ENCODE measurements around the gene PLEKHB1. TPM values are rescaled to one million over a fixed set of nuclear protein-coding genes. Genes with fewer than 3 reads are reported as not detected.

The PLEKHB1 gene
- total and polyA plus RNA-seq, 10 of the 15 experiments (the other 5 are each of a cell fraction or from before 2014, with no cell fraction given), result 0.58 to 2.6 (median 1.5) TPM; not detected in 1

GRCh38 chr11:73653996-73654395 is 7.6 kb downstream of the PLEKHB1 start:
- no peak for ATAC-seq
- Histone ChIP-seq H3K4me2 (ENCODE audit: control insufficient read depth, insufficient read depth) (no peak overlapping the region), H3K36me3 (ENCODE audit: control insufficient read depth in 2 of 2, insufficient read depth in 2 of 2, low read length in 1 of 2) (no peaks in the 10 kb centered on the region), H3K27ac (ENCODE audit: control insufficient read depth, insufficient read depth) (no peak overlapping the region), H3K4me1 (ENCODE audit: control insufficient read depth, insufficient read depth, low read length) (no peaks in the 10 kb centered on the region), H3K79me2 (ENCODE audit: control insufficient read depth, insufficient read depth, low read length) (no peaks in the 10 kb centered on the region), H3K4me3 (no peak overlapping the region), H2AFZ (ENCODE audit: control insufficient read depth, low read depth, low read length) (no peak overlapping the region), H3K27me3 (replicated peaks in 1 of 2; ENCODE audit: control insufficient read depth in 2 of 2, insufficient read depth in 2 of 2, low read length in 1 of 2) (no peaks in the 10 kb centered on the region), H3K9ac (ENCODE audit: control insufficient read depth, insufficient read depth, low read length) (no peak overlapping the region), H4K20me1 (ENCODE audit: control insufficient read depth, insufficient read depth) (no peaks in the 10 kb centered on the region), H3K9me3 (replicated peaks; ENCODE audit: control insufficient read depth, insufficient read depth, low read length) (no peaks in the 10 kb centered on the region)
- intact Hi-C loops (cut with micrococcal nuclease; ENCODE audit: unreplicated experiment), result no loop called here
- DNase-seq (ENCODE audit: low read depth, low spot score), result no peak
- no peak for FAIRE-seq
- RAD21 ChIA-PET (ENCODE audit: unreplicated experiment), result interaction anchor here (0.8 to 1.4 kb wide), 2 partner anchors 303 to 304 kb away, joined by 3 read pairs; no protein-coding TSS in a partner anchor
- SMC1A ChIA-PET (ENCODE audit: uncharacterized antibody, unreplicated experiment), result interaction anchor here (0.6 kb wide), 1 partner anchor 316 kb away, joined by 3 read pairs; no protein-coding TSS in a partner anchor
- POLR2A ChIA-PET, result no interaction called here
- in situ Hi-C loops (cut with MboI), result no loop called here
- WGBS (ENCODE audit: insufficient coverage, insufficient replicate concordance, low lambda C conversion rate, missing lambda C conversion rate), result 31% methylated on average over 5 of the region's 5 CpGs
- BruUV-seq (replicated peaks), result no TSS peak
- no peak for TF ChIP-seq MEF2A (IDR thresholded peaks at IDR 0.05; ENCODE audit: insufficient read depth, low read depth, low read length)
- no peak for TF ChIP-seq POU2F2 (IDR thresholded peaks at IDR 0.05; ENCODE audit: borderline replicate concordance, low read depth, low read length)
- TF ChIP-seq LARP7 (IDR thresholded peaks at IDR 0.05), result no peak
- TF ChIP-seq, protein P1, sequence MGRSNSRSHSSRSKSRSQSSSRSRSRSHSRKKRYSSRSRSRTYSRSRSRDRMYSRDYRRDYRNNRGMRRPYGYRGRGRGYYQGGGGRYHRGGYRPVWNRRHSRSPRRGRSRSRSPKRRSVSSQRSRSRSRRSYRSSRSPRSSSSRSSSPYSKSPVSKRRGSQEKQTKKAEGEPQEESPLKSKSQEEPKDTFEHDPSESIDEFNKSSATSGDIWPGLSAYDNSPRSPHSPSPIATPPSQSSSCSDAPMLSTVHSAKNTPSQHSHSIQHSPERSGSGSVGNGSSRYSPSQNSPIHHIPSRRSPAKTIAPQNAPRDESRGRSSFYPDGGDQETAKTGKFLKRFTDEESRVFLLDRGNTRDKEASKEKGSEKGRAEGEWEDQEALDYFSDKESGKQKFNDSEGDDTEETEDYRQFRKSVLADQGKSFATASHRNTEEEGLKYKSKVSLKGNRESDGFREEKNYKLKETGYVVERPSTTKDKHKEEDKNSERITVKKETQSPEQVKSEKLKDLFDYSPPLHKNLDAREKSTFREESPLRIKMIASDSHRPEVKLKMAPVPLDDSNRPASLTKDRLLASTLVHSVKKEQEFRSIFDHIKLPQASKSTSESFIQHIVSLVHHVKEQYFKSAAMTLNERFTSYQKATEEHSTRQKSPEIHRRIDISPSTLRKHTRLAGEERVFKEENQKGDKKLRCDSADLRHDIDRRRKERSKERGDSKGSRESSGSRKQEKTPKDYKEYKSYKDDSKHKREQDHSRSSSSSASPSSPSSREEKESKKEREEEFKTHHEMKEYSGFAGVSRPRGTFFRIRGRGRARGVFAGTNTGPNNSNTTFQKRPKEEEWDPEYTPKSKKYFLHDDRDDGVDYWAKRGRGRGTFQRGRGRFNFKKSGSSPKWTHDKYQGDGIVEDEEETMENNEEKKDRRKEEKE (IDR thresholded peaks at IDR 0.05), result no peak
- CTCF ChIA-PET, result interaction anchor here (1.0 to 2.4 kb wide), 6 partner anchors 8 to 303 kb away, joined by 3 to 11 read pairs (median 4); no protein-coding TSS in a partner anchor
